H1 (cell line): ENCODE data around the gene RAB36. TPM values are rescaled to one million over a fixed set of nuclear protein-coding genes. Genes with fewer than 3 reads are reported as not detected.

Experiments
- CTCF ChIA-PET: fragments of 300-600 bp; sonication (Branson Sonifier 250); formaldehyde crosslinking; loops from one replicate; lab custom pipeline; 2021; ENCODE audit not compliant: partially characterized antibody; lab: Charles Lee
- POLR2A ChIA-PET: fragments of 300-600 bp; sonication (Branson Sonifier 250); formaldehyde crosslinking; loops from one replicate; lab custom pipeline; 2021; ENCODE audit warnings: inconsistent platforms; ENCODE audit not compliant: partially characterized antibody; lab: Charles Lee
- DNase-seq, 2 experiments: peaks; one replicate each; pipeline versions ENCODE4 v3.0.0 to v3.0.0-alpha.2; 2010 to 2022; ENCODE audit warnings: low spot score in 2 of 2, low read depth in 1 of 2, mixed read lengths in 1 of 2
- FAIRE-seq: peaks from 2 replicates; lab custom pipeline; 2011; peaks lifted over from hg19 to GRCh38; lab: Jason Lieb, UNC
- H2AFZ ChIP-seq: 2 replicates; pipeline ENCODE4 v1.8.1; 2012; ENCODE audit warnings: low read length, inconsistent platforms
- H2AK5ac ChIP-seq: 2 replicates; pipeline ENCODE4 v1.6.1; 2013; ENCODE audit warnings: low read depth, low read length
- H2BK120ac ChIP-seq: replicated peaks from 2 replicates; pipeline ENCODE3; 2013; ENCODE audit warnings: low read depth, low read length, inconsistent platforms
- H2BK12ac ChIP-seq: 2 replicates; pipeline ENCODE4 v1.6.1; 2013; ENCODE audit warnings: low read depth, low read length
- H2BK15ac ChIP-seq: 2 replicates; pipeline ENCODE4 v1.6.1; 2013; ENCODE audit warnings: low read length
- H2BK20ac ChIP-seq: 2 replicates; pipeline ENCODE4 v1.6.1; 2013; ENCODE audit warnings: low read length
- H2BK5ac ChIP-seq: 2 replicates; pipeline ENCODE4 v1.6.1; 2013; ENCODE audit warnings: low read depth, low read length
- H3K14ac ChIP-seq: 2 replicates; pipeline ENCODE4 v1.6.1; 2013; ENCODE audit warnings: inconsistent platforms; ENCODE audit not compliant: insufficient read length
- H3K18ac ChIP-seq: 2 replicates; pipeline ENCODE4 v1.6.1; 2013; ENCODE audit warnings: low read length; ENCODE audit errors: extremely low read depth
- H3K23ac ChIP-seq: 2 replicates; pipeline ENCODE4 v1.6.1; 2013; ENCODE audit warnings: inconsistent platforms; ENCODE audit not compliant: insufficient read length
- H3K23me2 ChIP-seq: 2 replicates; pipeline ENCODE4 v1.6.1; 2013; ENCODE audit warnings: low read depth, low read length
- H3K27ac ChIP-seq: 2 replicates; pipeline ENCODE4 v1.6.1; 2011; ENCODE audit warnings: low read depth, low read length, inconsistent platforms
- H3K27me3 ChIP-seq, 4 experiments: replicated peaks in 1 of 4; 1 replicate in 1 of 4; 2 replicates in 3 of 4; pipeline versions ENCODE4 v1.6.1 to v1.8.1; 2011 to 2013; ENCODE audit warnings: low read length in 3 of 4, mild to moderate bottlenecking in 3 of 4, inconsistent platforms in 2 of 4, mixed read lengths in 2 of 4, moderate library complexity in 1 of 4; ENCODE audit not compliant: control insufficient read depth in 3 of 4, insufficient read depth in 3 of 4; ENCODE audit errors: extremely low read depth in 1 of 4
- H3K36me3 ChIP-seq, 4 experiments: 2 replicates each; pipeline versions ENCODE4 v1.6.1 to v1.8.1; 2011 to 2013; ENCODE audit warnings: mild to moderate bottlenecking in 4 of 4, low read length in 3 of 4, moderate library complexity in 2 of 4, control low read depth in 1 of 4, inconsistent platforms in 1 of 4; ENCODE audit not compliant: insufficient read depth in 4 of 4, control insufficient read depth in 2 of 4
- H3K4ac ChIP-seq: replicated peaks from 2 replicates; pipeline ENCODE3; 2013; ENCODE audit warnings: low read length, low read depth, mixed read lengths, inconsistent platforms; ENCODE audit not compliant: insufficient read length
- H3K4me1 ChIP-seq, 4 experiments: replicated peaks in 1 of 4; 1 replicate in 1 of 4; 2 replicates in 3 of 4; pipeline versions ENCODE4 v1.6.1 to v1.8.1; 2011 to 2013; ENCODE audit warnings: low read length in 3 of 4, inconsistent platforms in 2 of 4, mixed read lengths in 1 of 4; ENCODE audit not compliant: insufficient read depth in 4 of 4, control insufficient read depth in 3 of 4
- H3K4me2 ChIP-seq, 2 experiments: 2 replicates each; pipeline versions ENCODE4 v1.6.1 to v1.8.1; 2011 to 2013; ENCODE audit warnings: low read depth in 2 of 2, low read length in 2 of 2, control low read depth in 1 of 2, inconsistent platforms in 1 of 2, mild to moderate bottlenecking in 1 of 2; ENCODE audit not compliant: insufficient read depth in 1 of 2
- H3K4me3 ChIP-seq, 4 experiments: fragments of 200-600, 300-600 bp in 1 of 4; sonication (generic), shearing (Covaris generic), sonication (Bioruptor Twin) in 1 of 4; 2 replicates each; pipeline versions ENCODE4 v1.5.1 to v1.8.1; 2011 to 2016; ENCODE audit warnings: low read length in 4 of 4, low read depth in 3 of 4, control low read depth in 2 of 4, inconsistent platforms in 2 of 4, mild to moderate bottlenecking in 2 of 4, mixed read lengths in 1 of 4, moderate library complexity in 1 of 4; ENCODE audit not compliant: insufficient read depth in 2 of 4; ENCODE audit errors: extremely low read depth in 1 of 4
- H3K56ac ChIP-seq: replicated peaks from 2 replicates; pipeline ENCODE3; 2013; ENCODE audit warnings: low read depth, mild to moderate bottlenecking, mixed read lengths, low read length, inconsistent platforms; ENCODE audit not compliant: insufficient read length
- H3K79me1 ChIP-seq: 2 replicates; pipeline ENCODE4 v1.6.1; 2013; ENCODE audit warnings: low read depth, low read length, control low read depth
- H3K79me2 ChIP-seq, 2 experiments: 2 replicates each; pipeline versions ENCODE4 v1.6.1 to v1.8.1; 2012 to 2013; ENCODE audit warnings: low read length in 2 of 2, mild to moderate bottlenecking in 2 of 2, inconsistent platforms in 1 of 2; ENCODE audit not compliant: insufficient read depth in 2 of 2, control insufficient read depth in 1 of 2
- H3K9ac ChIP-seq, 4 experiments: replicated peaks in 1 of 4; 1 replicate in 1 of 4; 2 replicates in 3 of 4; pipeline versions ENCODE4 v1.6.1 to v1.8.1; 2011 to 2013; ENCODE audit warnings: low read depth in 3 of 4, low read length in 3 of 4, control low read depth in 2 of 4, mild to moderate bottlenecking in 2 of 4, moderate library complexity in 2 of 4, inconsistent platforms in 1 of 4; ENCODE audit errors: extremely low read depth in 1 of 4
- H3K9me3 ChIP-seq, 2 experiments: 2 replicates each; pipeline versions ENCODE4 v1.6.1 to v1.8.1; 2012 to 2013; ENCODE audit warnings: mild to moderate bottlenecking in 2 of 2, moderate library complexity in 2 of 2, control low read depth in 1 of 2, inconsistent platforms in 1 of 2, low read depth in 1 of 2, low read length in 1 of 2, mixed read lengths in 1 of 2; ENCODE audit not compliant: insufficient read depth in 2 of 2
- H4K20me1 ChIP-seq, 2 experiments: replicated peaks in 1 of 2; 2 replicates each; pipeline versions ENCODE3 to v1.8.1; 2011 to 2013; ENCODE audit warnings: inconsistent platforms in 2 of 2, low read length in 2 of 2, mild to moderate bottlenecking in 1 of 2; ENCODE audit not compliant: insufficient read depth in 2 of 2, control insufficient read depth in 1 of 2
- H4K5ac ChIP-seq: 2 replicates; pipeline ENCODE4 v1.6.1; 2013; ENCODE audit warnings: low read length, low read depth, mixed read lengths, inconsistent platforms; ENCODE audit not compliant: insufficient read length
- H4K8ac ChIP-seq: 2 replicates; pipeline ENCODE4 v1.8.0; 2013; ENCODE audit warnings: mild to moderate bottlenecking, moderate library complexity, low read length, inconsistent platforms; ENCODE audit not compliant: insufficient read depth; ENCODE audit errors: extremely low read depth
- H4K91ac ChIP-seq: replicated peaks from 2 replicates; pipeline ENCODE3; 2013; ENCODE audit warnings: low read length, mixed read lengths, inconsistent platforms; ENCODE audit not compliant: insufficient read length
- RBBP5 ChIP-seq: IDR thresholded peaks from 2 replicates; pipeline ENCODE4 v1.7.1; 2012; ENCODE audit warnings: low read depth, mild to moderate bottlenecking, inconsistent platforms, low read length, moderate library complexity, borderline replicate concordance
- SIRT6 ChIP-seq: IDR thresholded peaks from one replicate; pipeline ENCODE4 v1.7.1; 2012; ENCODE audit warnings: low read length, inconsistent platforms
- SIX5 ChIP-seq: IDR thresholded peaks from 2 replicates; pipeline ENCODE4 v1.6.1; 2011; ENCODE audit warnings: mild to moderate bottlenecking, low read depth, low read length
- SUZ12 ChIP-seq: fragments of 200-600 bp; sonication (generic); IDR thresholded peaks from 2 replicates; pipeline ENCODE4 v1.6.1; 2012; ENCODE audit warnings: mild to moderate bottlenecking, inconsistent platforms, low read length, moderate library complexity, mixed read lengths
- TAF1 ChIP-seq: IDR thresholded peaks from 2 replicates; pipeline ENCODE4 v1.6.1; 2011; ENCODE audit warnings: mild to moderate bottlenecking, low read depth, low read length
- TAF7 ChIP-seq: optimal IDR thresholded peaks from 2 replicates; pipeline ENCODE3; 2011; ENCODE audit warnings: low read depth, mild to moderate bottlenecking, inconsistent platforms, low read length, moderate library complexity, borderline replicate concordance
- TBP ChIP-seq: IDR thresholded peaks from 2 replicates; pipeline ENCODE4 v1.6.1; 2011; ENCODE audit warnings: low read depth, low read length, improper control_type of control experiment
- polyA plus RNA-seq, 7 experiments: library from polyadenylated mRNA; depleted of rRNA in 3 of 7; stranded (reverse) in 5 of 7; unstranded in 2 of 7; fragments of >200 nt in 5 of 7; fragments of 200-250 nt in 2 of 7; gene quantifications; 1 replicate in 5 of 7; 2 replicates in 1 of 7; 4 replicates in 1 of 7; pipeline versions ENCODE4 v1.2.1 to v1.2.3, GENCODE V29; 2011 to 2013; ENCODE audit warnings: missing spikeins in 2 of 7, mixed read lengths in 2 of 7
- total RNA-seq: library from RNA; stranded (reverse); fragmentation: NEBNext Ultra II Directional; extraction: Animal tissue kit (Norgen Biotek cat#: 25700); gene quantifications from 2 replicates; pipeline ENCODE4 v1.2.1, GENCODE V29; 2021
- TF ChIP-seq, protein P1 (sequence below): IDR thresholded peaks from 2 replicates; pipeline ENCODE4 v1.6.1; 2012; ENCODE audit warnings: low read length, inconsistent platforms

The RAB36 gene
- total and polyA plus RNA-seq, 2 of the 8 experiments (the other 6 are each of a cell fraction or from before 2014, with no cell fraction given) = 1.0 to 1.5 TPM

DNA sequence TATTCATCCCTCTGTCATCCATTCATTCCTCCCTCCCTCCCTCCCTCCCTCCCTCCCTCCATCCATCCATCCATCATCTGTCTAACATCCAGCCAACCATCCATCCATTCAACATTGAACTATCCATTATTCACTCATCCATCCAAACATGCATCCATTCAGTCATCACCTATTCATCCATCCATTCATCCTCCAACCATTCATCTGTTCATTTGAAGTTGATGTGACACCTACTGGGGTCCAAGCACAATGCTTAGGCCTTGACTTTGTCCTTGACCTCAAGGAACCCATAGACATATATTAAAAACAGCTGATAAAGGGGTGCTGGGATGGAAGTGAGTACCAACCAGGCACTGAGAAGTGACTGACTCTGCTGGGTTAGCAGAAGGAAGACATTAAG, 61.6 kb downstream of the RAB36 start:
- Histone ChIP-seq H2BK20ac (no peak overlapping the region), H3K79me1 (peaks cover 25% of the 10 kb centered on the region), H2BK15ac (no peak overlapping the region), H2AFZ (no peak overlapping the region), H4K5ac (no peak overlapping the region), H3K9ac (no peak overlapping the region), H3K56ac (no peak overlapping the region), H3K79me2 (peaks cover 17 to 93% of the 10 kb centered on the region in 2 experiments), H3K36me3 (0 out of 8 replicates have a peak, but pooled peaks cover 0 to 6% (median 0%) of the 10 kb centered on the region in 4 experiments), H4K8ac (no peak overlapping the region), H2BK12ac (no peak overlapping the region), H3K4me2 (no peak overlapping the region), H4K20me1 (peaks cover 18 to 37% of the 10 kb centered on the region in 2 experiments), H3K27ac (no peak overlapping the region), H3K18ac (peak overlapping the region; percentile 48; the same call in 1 of the 2 replicates), H3K9me3 (no peaks in the 10 kb centered on the region), H4K91ac (no peak overlapping the region), H2BK5ac (no peak overlapping the region), H3K14ac (no peak overlapping the region), H2BK120ac (no peak overlapping the region), H3K27me3 (no peaks in the 10 kb centered on the region), H2AK5ac (no peak overlapping the region), H3K4me3 (no peak overlapping the region), H3K23ac (no peak overlapping the region), H3K4me1 (peaks cover 0 to 14% (median 2%) of the 10 kb centered on the region in 4 experiments; a peak in 3 of 7 replicates), H3K23me2 (peaks cover 2% of the 10 kb centered on the region; the same call in 1 of the 2 replicates), H3K4ac (no peak overlapping the region)
- ChIA-PET POLR2A (no interaction called here), CTCF (interaction anchor here (0.7 to 2.3 kb wide), 5 partner anchors 29 to 85 kb away, joined by 3 to 10 read pairs (median 3); no protein-coding TSS in a partner anchor)
- DNase-seq = no peak
- FAIRE-seq = no peak
- TF ChIP-seq TBP (no peak), SIX5 (no peak), TAF7 (no peak), SUZ12 (no peak), SIRT6 (no peak), RBBP5 (no peak), TAF1 (no peak)
- TF ChIP-seq, protein P1, sequence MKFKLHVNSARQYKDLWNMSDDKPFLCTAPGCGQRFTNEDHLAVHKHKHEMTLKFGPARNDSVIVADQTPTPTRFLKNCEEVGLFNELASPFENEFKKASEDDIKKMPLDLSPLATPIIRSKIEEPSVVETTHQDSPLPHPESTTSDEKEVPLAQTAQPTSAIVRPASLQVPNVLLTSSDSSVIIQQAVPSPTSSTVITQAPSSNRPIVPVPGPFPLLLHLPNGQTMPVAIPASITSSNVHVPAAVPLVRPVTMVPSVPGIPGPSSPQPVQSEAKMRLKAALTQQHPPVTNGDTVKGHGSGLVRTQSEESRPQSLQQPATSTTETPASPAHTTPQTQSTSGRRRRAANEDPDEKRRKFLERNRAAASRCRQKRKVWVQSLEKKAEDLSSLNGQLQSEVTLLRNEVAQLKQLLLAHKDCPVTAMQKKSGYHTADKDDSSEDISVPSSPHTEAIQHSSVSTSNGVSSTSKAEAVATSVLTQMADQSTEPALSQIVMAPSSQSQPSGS = no peak
